Stimulated activated CD8-positive, alpha-beta memory T cell treated with anti-CD3 and anti-CD28 coated beads, Interleukin-4, amount 100 ng/mL, for 48 hours (primary cell): ENCODE results near the gene KIF20B.

Experiments used
- DNase-seq: peaks from one replicate; pipeline ENCODE4 v3.0.0-alpha.2; 2020

Gene KIF20B

GRCh38 chr10:89701242-89702120, at the start of gene KIF20B:
TSS of gene KIF20B (plus strand) at chr10:89701590. CDS start at chr10:89705295, 3,705 bp downstream.
- peak; percentile 94 for DNase-seq

GRCh38 chr10:89651916-89652573, 49.3 kb upstream of the KIF20B start:
- DNase-seq, result no peak

- no peak for DNase-seq
Measured at GRCh38 chr10:89652806-89653370, 48.5 kb upstream of the KIF20B start.

GRCh38 chr10:89653410-89653869, 48.0 kb upstream of the KIF20B start:
- no peak for DNase-seq

- no peak for DNase-seq
Measured at GRCh38 chr10:89655722-89656121, 45.7 kb upstream of the KIF20B start.

- DNase-seq, result no peak
Measured at GRCh38 chr10:89657302-89657701, 44.1 kb upstream of the KIF20B start.

- no peak for DNase-seq
Measured at GRCh38 chr10:89659143-89660131, 42.0 kb upstream of the KIF20B start.

- DNase-seq, result no peak
Measured at GRCh38 chr10:89662596-89662995, 38.8 kb upstream of the KIF20B start.

- no peak for DNase-seq
Measured at GRCh38 chr10:89663144-89663543, 38.2 kb upstream of the KIF20B start.

GRCh38 chr10:89664203-89664602, 37.2 kb upstream of the KIF20B start:
- no peak for DNase-seq

GRCh38 chr10:89665302-89665701, 36.1 kb upstream of the KIF20B start:
- DNase-seq, result no peak

GRCh38 chr10:89666138-89666537, 35.3 kb upstream of the KIF20B start:
- no peak for DNase-seq

GRCh38 chr10:89668386-89669071, 32.9 kb upstream of the KIF20B start:
- DNase-seq, result no peak

GRCh38 chr10:89669985-89670384, 31.4 kb upstream of the KIF20B start:
- DNase-seq, result no peak

- no peak for DNase-seq
Measured at GRCh38 chr10:89670926-89671325, 30.5 kb upstream of the KIF20B start.

- no peak for DNase-seq
Measured at GRCh38 chr10:89677341-89677740, 24.0 kb upstream of the KIF20B start.

- DNase-seq, result no peak
Measured at GRCh38 chr10:89679986-89680385, 21.4 kb upstream of the KIF20B start.

- no peak for DNase-seq
Measured at GRCh38 chr10:89683883-89684282, 17.5 kb upstream of the KIF20B start.

- DNase-seq, result no peak
Measured at GRCh38 chr10:89684604-89685003, 16.8 kb upstream of the KIF20B start.

GRCh38 chr10:89685936-89686335, 15.5 kb upstream of the KIF20B start:
- DNase-seq, result no peak

- no peak for DNase-seq
Measured at GRCh38 chr10:89690027-89690426, 11.4 kb upstream of the KIF20B start.

- DNase-seq, result no peak
Measured at GRCh38 chr10:89692416-89692815, 9.0 kb upstream of the KIF20B start.
